Effector CD4-positive, alpha-beta T cell (primary cell): ENCODE results near the gene FXYD2.

ENCODE experiments used
- DNase-seq: peaks from one replicate; pipeline ENCODE4 v3.0.0-alpha.2; 2020

FXYD2 gene

GRCh38 chr11:117857734-117858414, 33.3 kb upstream of the FXYD2 start:
- DNase-seq, result no peak

- no peak for DNase-seq
Observed at GRCh38 chr11:117855912-117856651, 31.5 kb upstream of the FXYD2 start.

GRCh38 chr11:117855186-117855845, 30.8 kb upstream of the FXYD2 start:
- DNase-seq, result no peak

- no peak for DNase-seq
Observed at GRCh38 chr11:117852309-117852708, 27.8 kb upstream of the FXYD2 start.

GRCh38 chr11:117851852-117852251, 27.3 kb upstream of the FXYD2 start:
- DNase-seq, result no peak

- DNase-seq, result no peak
Observed at GRCh38 chr11:117851106-117851505, 26.6 kb upstream of the FXYD2 start.

GRCh38 chr11:117849781-117850414, 25.4 kb upstream of the FXYD2 start:
- no peak for DNase-seq

GRCh38 chr11:117843666-117844484, 19.3 kb upstream of the FXYD2 start:
- peak; percentile 79 for DNase-seq

GRCh38 chr11:117842131-117842941, 17.8 kb upstream of the FXYD2 start:
- no peak for DNase-seq

GRCh38 chr11:117841551-117842031, 17.0 kb upstream of the FXYD2 start:
- DNase-seq, result no peak

- no peak for DNase-seq
Observed at GRCh38 chr11:117840881-117841550, 16.5 kb upstream of the FXYD2 start.

GRCh38 chr11:117839936-117840813, 15.6 kb upstream of the FXYD2 start:
- DNase-seq, result no peak

- DNase-seq, result no peak
Observed at GRCh38 chr11:117839380-117839881, 14.9 kb upstream of the FXYD2 start.

GRCh38 chr11:117838901-117839300, 14.4 kb upstream of the FXYD2 start:
- DNase-seq, result no peak

- DNase-seq, result no peak
Observed at GRCh38 chr11:117837791-117838190, 13.2 kb upstream of the FXYD2 start.

- no peak for DNase-seq
Observed at GRCh38 chr11:117837070-117837776, 12.7 kb upstream of the FXYD2 start.

- no peak for DNase-seq
Observed at GRCh38 chr11:117836077-117836960, 11.8 kb upstream of the FXYD2 start.

- no peak for DNase-seq
Observed at GRCh38 chr11:117835576-117835975, 11.0 kb upstream of the FXYD2 start.
